GM23248 (cell line): ENCODE data around the gene BACE2.

Experiments used
- EZH2 ChIP-seq: fragments of 200-600 bp; sonication (generic); IDR thresholded peaks from 2 replicates; pipeline ENCODE4 v1.6.1; 2018; ENCODE audit warnings: antibody characterized with exemption, mild to moderate bottlenecking; ENCODE audit not compliant: insufficient read depth, poor library complexity, severe bottlenecking
- EZH2phosphoT487 ChIP-seq: fragments of 200-600 bp; sonication (generic); IDR thresholded peaks from 2 replicates; pipeline ENCODE4 v1.6.1; 2018; ENCODE audit warnings: antibody characterized with exemption, moderate library complexity, mild to moderate bottlenecking, low read depth; ENCODE audit not compliant: insufficient read depth

DNA sequence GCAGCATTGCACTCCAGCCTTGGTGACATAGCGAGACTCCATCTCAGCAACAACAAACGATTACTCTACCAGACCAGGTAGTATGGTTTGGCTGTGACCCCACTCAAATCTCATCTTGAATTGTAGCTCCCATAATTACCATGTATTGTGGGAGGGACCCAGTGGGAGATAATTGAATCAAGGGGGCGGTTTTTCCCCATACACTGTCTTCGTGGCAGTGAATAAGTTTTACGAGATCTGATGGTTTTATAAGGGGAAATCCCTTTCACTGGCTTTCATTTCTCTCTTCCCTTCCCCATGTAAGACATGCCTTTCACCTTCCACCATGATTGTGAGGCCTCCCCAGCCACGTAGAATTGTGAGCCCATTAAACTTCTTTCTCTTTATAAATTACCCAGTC, 66.0 kb downstream of the BACE2 start:
- no peak for TF ChIP-seq EZH2phosphoT487
- TF ChIP-seq EZH2: no peak
